Measurements from ENCODE around the gene NCOA3.

Gene NCOA3

GRCh38 chr20:47701612-47702011 is 199.9 kb downstream of the NCOA3 start:
- TF ChIP-seq, protein P1, sequence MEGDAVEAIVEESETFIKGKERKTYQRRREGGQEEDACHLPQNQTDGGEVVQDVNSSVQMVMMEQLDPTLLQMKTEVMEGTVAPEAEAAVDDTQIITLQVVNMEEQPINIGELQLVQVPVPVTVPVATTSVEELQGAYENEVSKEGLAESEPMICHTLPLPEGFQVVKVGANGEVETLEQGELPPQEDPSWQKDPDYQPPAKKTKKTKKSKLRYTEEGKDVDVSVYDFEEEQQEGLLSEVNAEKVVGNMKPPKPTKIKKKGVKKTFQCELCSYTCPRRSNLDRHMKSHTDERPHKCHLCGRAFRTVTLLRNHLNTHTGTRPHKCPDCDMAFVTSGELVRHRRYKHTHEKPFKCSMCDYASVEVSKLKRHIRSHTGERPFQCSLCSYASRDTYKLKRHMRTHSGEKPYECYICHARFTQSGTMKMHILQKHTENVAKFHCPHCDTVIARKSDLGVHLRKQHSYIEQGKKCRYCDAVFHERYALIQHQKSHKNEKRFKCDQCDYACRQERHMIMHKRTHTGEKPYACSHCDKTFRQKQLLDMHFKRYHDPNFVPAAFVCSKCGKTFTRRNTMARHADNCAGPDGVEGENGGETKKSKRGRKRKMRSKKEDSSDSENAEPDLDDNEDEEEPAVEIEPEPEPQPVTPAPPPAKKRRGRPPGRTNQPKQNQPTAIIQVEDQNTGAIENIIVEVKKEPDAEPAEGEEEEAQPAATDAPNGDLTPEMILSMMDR (IDR thresholded peaks at IDR 0.05; ENCODE audit: insufficient read depth, missing control alignments), result no peak
- DNase-seq (ENCODE audit: insufficient read length, low spot score), result no peak
- FAIRE-seq, result no peak

DNA sequence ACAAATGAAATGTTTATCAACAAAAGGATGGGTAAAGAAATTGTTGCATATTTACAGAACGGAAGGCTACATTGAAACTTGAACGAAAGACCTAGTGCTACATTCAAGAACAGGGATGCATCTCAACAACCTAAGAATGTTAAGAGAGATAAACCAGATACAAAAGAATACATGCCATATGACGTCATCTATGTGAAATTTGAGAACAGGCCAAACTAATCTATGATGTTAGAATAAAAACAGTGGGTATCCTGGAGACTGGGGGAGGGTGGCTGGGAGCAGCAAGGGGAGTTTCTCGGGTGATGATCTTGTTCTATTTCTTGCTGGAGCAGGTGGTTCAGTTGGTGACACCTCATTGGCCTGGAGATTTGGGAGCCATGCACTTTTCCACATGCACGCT is 202.1 kb downstream of the NCOA3 start:
- FAIRE-seq (no peak), DNase-seq (ENCODE audit: insufficient read length, low spot score) (no peak)
- TF ChIP-seq, protein P1 (IDR thresholded peaks at IDR 0.05; ENCODE audit: insufficient read depth, missing control alignments), result no peak

DNA sequence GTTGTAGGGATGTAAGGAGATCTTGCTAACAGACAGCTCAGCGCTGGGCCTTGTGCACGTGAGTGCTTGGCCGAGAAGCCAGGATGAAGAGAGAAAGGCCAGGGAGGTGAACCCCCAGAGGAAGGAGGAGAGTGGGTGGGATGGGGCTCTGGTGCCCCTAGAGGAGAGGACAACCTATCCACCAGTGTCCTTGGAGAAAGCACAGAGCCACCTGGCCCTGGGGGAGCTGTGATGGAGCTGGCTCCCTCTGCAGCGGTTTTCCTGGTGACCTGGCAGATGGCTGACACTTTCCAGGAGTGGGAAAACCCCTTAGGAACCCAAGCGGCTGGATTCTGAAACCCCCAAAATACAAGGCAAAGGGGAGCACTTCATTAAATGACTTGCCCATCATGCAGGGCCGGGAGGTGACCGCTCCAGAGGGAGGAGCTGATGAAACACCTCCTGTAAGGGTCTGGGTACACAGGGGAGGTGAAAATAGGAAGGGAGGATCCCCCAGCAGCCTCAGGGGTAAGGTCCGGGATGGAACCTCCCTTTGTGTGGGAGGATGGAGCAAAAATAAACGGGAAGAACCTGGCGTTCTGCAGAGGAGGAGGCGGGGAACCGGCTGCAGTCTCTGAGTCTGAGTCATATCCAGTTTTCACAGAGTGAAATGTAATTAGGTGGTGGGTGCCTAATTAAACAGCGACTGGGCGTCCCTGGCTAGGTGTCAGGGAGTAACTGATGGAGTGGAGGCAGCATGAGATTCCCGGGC is 203.2 kb downstream of the NCOA3 start:
- no peak for FAIRE-seq
- TF ChIP-seq, protein P1 (IDR thresholded peaks at IDR 0.05; ENCODE audit: insufficient read depth, missing control alignments), result no peak
- DNase-seq (ENCODE audit: insufficient read length, low spot score), result no peak

GRCh38 chr20:47705497-47705856 is 203.8 kb downstream of the NCOA3 start:
- FAIRE-seq (no peak), DNase-seq (ENCODE audit: insufficient read length, low spot score) (no peak)
- TF ChIP-seq, protein P1 (IDR thresholded peaks at IDR 0.05; ENCODE audit: insufficient read depth, missing control alignments), result no peak

GRCh38 chr20:47706345-47706744 is 204.7 kb downstream of the NCOA3 start:
- TF ChIP-seq, protein P1 (IDR thresholded peaks at IDR 0.05; ENCODE audit: insufficient read depth, missing control alignments), result no peak
- FAIRE-seq, result no peak
- no peak for DNase-seq (ENCODE audit: insufficient read length, low spot score)
